Measurements from ENCODE around the gene ATG4A.

- TF ChIP-seq CTCF (IDR thresholded peaks at IDR 0.05; ENCODE audit: poor library complexity) (no peak), EZH2 (IDR thresholded peaks at IDR 0.05; ENCODE audit: borderline replicate concordance) (no peak), EZH2phosphoT487 (IDR thresholded peaks at IDR 0.05; ENCODE audit: low read depth, severe bottlenecking, unreplicated experiment) (no peak)
These were observed 66.0 kb downstream of the ATG4A start for GRCh38 chrX:108157628-108158027.
